GM20000 (cell line): ENCODE results near the gene DESI2.

Source experiments
- DNase-seq: peaks from one replicate; pipeline ENCODE4 v3.0.0; 2012; ENCODE audit warnings: low spot score
- CTCF ChIP-seq: IDR thresholded peaks from 2 replicates; pipeline ENCODE4 v1.5.1; 2012; ENCODE audit warnings: mild to moderate bottlenecking, control low read depth; ENCODE audit errors: extremely low read depth, missing control alignments

Gene DESI2

GRCh38 chr1:244727871-244728474 is 75.0 kb downstream of the DESI2 start:
- no peak for TF ChIP-seq CTCF
- no peak for DNase-seq

GRCh38 chr1:244730153-244730933 is 77.4 kb downstream of the DESI2 start:
- no peak for TF ChIP-seq CTCF
- peak; percentile 56 for DNase-seq

- DNase-seq: no peak
- no peak for TF ChIP-seq CTCF
Measured at GRCh38 chr1:244730934-244731434, 78.1 kb downstream of the DESI2 start.

- no peak for TF ChIP-seq CTCF
- DNase-seq: no peak
Measured at GRCh38 chr1:244731651-244732050, 78.7 kb downstream of the DESI2 start.

GRCh38 chr1:244732851-244733450 is 80.0 kb downstream of the DESI2 start:
- DNase-seq: no peak
- no peak for TF ChIP-seq CTCF

- no peak for DNase-seq
- no peak for TF ChIP-seq CTCF
Measured at GRCh38 chr1:244735404-244735803, 82.5 kb downstream of the DESI2 start.
